GM12878 (cell line): ENCODE results near the gene SVIP. TPM values are rescaled to one million over a fixed set of nuclear protein-coding genes. Genes with fewer than 3 reads are reported as not detected.

Experiments used
- ATAC-seq: fragments of 200-7000 bp; cut with Tn5 transposase; 3 replicates; pipeline ENCODE4 v1.9.1; 2020; ENCODE audit warnings: mild to moderate bottlenecking, moderate library complexity
- BruUV-seq: library from RNA; stranded (reverse); fragments of 400-500 nt; replicated peaks from 2 replicates; lab custom pipeline; 2021; lab: Mats Ljungman, UMichigan
- CTCF ChIA-PET: fragments of 300-600 bp; sonication (Branson Sonifier 250); formaldehyde crosslinking; extraction: SDS; loops from one replicate; lab custom pipeline; 2021; ENCODE audit warnings: inconsistent platforms; lab: Yijun Ruan, JAX
- POLR2A ChIA-PET: fragments of 350-600 bp; formaldehyde crosslinking; extraction: SDS; loops from one replicate; lab custom pipeline; 2021; ENCODE audit warnings: inconsistent platforms; lab: Charles Lee
- RAD21 ChIA-PET: fragments of 300-600 bp; sonication (Branson Sonifier 250); formaldehyde crosslinking; loops from one replicate; lab custom pipeline; 2023; ENCODE audit warnings: antibody characterized with exemption; ENCODE audit not compliant: unreplicated experiment; lab: Charles Lee
- SMC1A ChIA-PET: fragments of 300-600 bp; sonication (Branson Sonifier 250); formaldehyde crosslinking; loops from one replicate; lab custom pipeline; 2023; ENCODE audit not compliant: unreplicated experiment, uncharacterized antibody; lab: Charles Lee
- DNase-seq: peaks from one replicate; pipeline ENCODE4 v3.0.0-alpha.2; 2011; ENCODE audit warnings: low read depth, low spot score
- FAIRE-seq: peaks from 3 replicates; lab custom pipeline; 2011; peaks lifted over from hg19 to GRCh38; lab: Jason Lieb, UNC
- H2AFZ ChIP-seq: 2 replicates; pipeline ENCODE4 v1.6.0; 2011; ENCODE audit warnings: low read depth, low read length, control low read depth; ENCODE audit not compliant: control insufficient read depth
- H3K27ac ChIP-seq: 2 replicates; pipeline ENCODE4 v1.5.1; 2011; ENCODE audit warnings: control low read depth; ENCODE audit not compliant: control insufficient read depth, insufficient read depth
- H3K27me3 ChIP-seq, 2 experiments: replicated peaks in 1 of 2; 2 replicates each; pipeline versions ENCODE4 v1.6.0 to v1.6.1; 2011; ENCODE audit warnings: low read length in 1 of 2; ENCODE audit not compliant: control insufficient read depth in 2 of 2, insufficient read depth in 2 of 2
- H3K36me3 ChIP-seq, 2 experiments: 2 replicates each; pipeline ENCODE4 v1.5.1; 2011; ENCODE audit warnings: low read length in 1 of 2; ENCODE audit not compliant: control insufficient read depth in 2 of 2, insufficient read depth in 2 of 2
- H3K4me1 ChIP-seq: 2 replicates; pipeline ENCODE4 v1.6.1; 2011; ENCODE audit warnings: mild to moderate bottlenecking, low read length, moderate library complexity, mixed read lengths; ENCODE audit not compliant: control insufficient read depth, insufficient read depth
- H3K4me2 ChIP-seq: 2 replicates; pipeline ENCODE4 v1.6.0; 2011; ENCODE audit warnings: control low read depth; ENCODE audit not compliant: control insufficient read depth, insufficient read depth
- H3K4me3 ChIP-seq: fragments of 200-600 bp; sonication (generic); 2 replicates; pipeline ENCODE4 v1.5.1; 2016
- H3K79me2 ChIP-seq: 2 replicates; pipeline ENCODE4 v1.6.0; 2011; ENCODE audit warnings: low read length; ENCODE audit not compliant: control insufficient read depth, insufficient read depth
- H3K9ac ChIP-seq: 2 replicates; pipeline ENCODE4 v1.8.0; 2011; ENCODE audit warnings: low read length, control low read depth, mixed read lengths; ENCODE audit not compliant: control insufficient read depth, insufficient read depth
- H3K9me3 ChIP-seq: replicated peaks from 3 replicates; pipeline ENCODE4 v1.5.1; 2011; ENCODE audit warnings: mild to moderate bottlenecking, low read length; ENCODE audit not compliant: control insufficient read depth, insufficient read depth
- H4K20me1 ChIP-seq: 2 replicates; pipeline ENCODE4 v1.6.0; 2011; ENCODE audit not compliant: control insufficient read depth, insufficient read depth
- BCL3 ChIP-seq: IDR thresholded peaks from 2 replicates; pipeline ENCODE4 v1.6.1; 2011; ENCODE audit warnings: borderline replicate concordance, low read depth, mild to moderate bottlenecking, moderate library complexity, low read length; ENCODE audit not compliant: insufficient read depth, poor library complexity, severe bottlenecking
- MYC ChIP-seq: IDR thresholded peaks from 2 replicates; pipeline ENCODE4 v1.6.1; 2011; ENCODE audit warnings: mild to moderate bottlenecking, low read length, moderate library complexity, inconsistent platforms; ENCODE audit not compliant: insufficient read depth, insufficient replicate concordance, insufficient read length, severe bottlenecking
- NR2C1 ChIP-seq: fragments of 450-650 bp; IDR thresholded peaks from 2 replicates; pipeline ENCODE4 v1.6.1; 2017; ENCODE audit warnings: antibody characterized with exemption, mild to moderate bottlenecking, moderate library complexity
- NR2C2 ChIP-seq: IDR thresholded peaks from 2 replicates; pipeline ENCODE4 v1.6.1; 2011; ENCODE audit warnings: borderline replicate concordance, low read depth; ENCODE audit not compliant: control insufficient read depth, insufficient read length
- REST ChIP-seq: IDR thresholded peaks from 2 replicates; pipeline ENCODE4 v1.6.1; 2012; ENCODE audit warnings: mild to moderate bottlenecking, low read depth, low read length
- RUNX3 ChIP-seq: IDR thresholded peaks from 2 replicates; pipeline ENCODE4 v1.6.1; 2012; ENCODE audit warnings: low read length, inconsistent platforms
- TBL1XR1 ChIP-seq: IDR thresholded peaks from 2 replicates; pipeline ENCODE4 v1.6.1; 2012; ENCODE audit warnings: low read depth, low read length, improper control_type of control experiment
- ZBTB40 ChIP-seq: fragments of 450-650 bp; IDR thresholded peaks from 2 replicates; pipeline ENCODE4 v1.6.1; 2016; ENCODE audit warnings: mild to moderate bottlenecking, moderate library complexity, borderline replicate concordance
- WGBS: methylation state at CpG from one replicate; pipeline ENCODE4 v1.1.6; 2016; ENCODE audit warnings: low lambda C conversion rate; ENCODE audit not compliant: insufficient replicate concordance, insufficient coverage; ENCODE audit errors: missing lambda C conversion rate; 5-methylcytosine and 5-hydroxymethylcytosine counted together
- in situ Hi-C: fragments of 300-500 bp; cut with MboI; formaldehyde crosslinking; loops from 9 replicates; pipeline ENCODE4 v1.14.3; 2018; ENCODE audit warnings: mixed read lengths
- intact Hi-C: fragments of 100-400 bp; cut with micrococcal nuclease; formaldehyde crosslinking; loops from one replicate; pipeline ENCODE4 v1.14.2; 2022; ENCODE audit not compliant: unreplicated experiment
- polyA plus RNA-seq, 11 experiments: library from polyadenylated mRNA; depleted of rRNA in 4 of 11; unstranded in 6 of 11; stranded (reverse) in 5 of 11; fragments of >200 nt; fragmentation: Nextera tagmentation in 4 of 11; fragmentation: Illumina TruSeq in 1 of 11; extraction: Ambion mirVana in 4 of 11; extraction: Trizol in 1 of 11; gene quantifications; 1 replicate in 1 of 11; 2 replicates in 10 of 11; pipeline versions ENCODE4 v1.2.1 to v1.2.3, GENCODE V29; 2011 to 2016; ENCODE audit warnings: inconsistent platforms in 2 of 11, missing spikeins in 2 of 11, low read depth in 1 of 11
- total RNA-seq, 4 experiments: library from RNA; depleted of rRNA in 3 of 4; stranded (reverse); fragments of >200 nt in 3 of 4; fragmentation: Illumina TruSeq in 1 of 4; extraction: Trizol in 1 of 4; gene quantifications; 2 replicates each; pipeline versions ENCODE4 v1.2.1 to v1.2.3, GENCODE V29; 2013 to 2021
- TF ChIP-seq, protein P1 (sequence below): IDR thresholded peaks from 2 replicates; pipeline ENCODE4 v1.6.1; 2011; ENCODE audit warnings: low read depth, low read length, improper control_type of control experiment, borderline replicate concordance

SVIP gene
- total and polyA plus RNA-seq, 10 of the 15 experiments (the other 5 are each of a cell fraction or from before 2014, with no cell fraction given): 17.8 to 78.0 (median 55.4) TPM

- in situ Hi-C loops (loop anchor here (10.0 kb wide), 1 partner anchor 112 kb away; no protein-coding TSS in a partner anchor), intact Hi-C loops (loop anchor here (2.0 to 10.0 kb wide), 3 partner anchors 56 to 592 kb away; partner anchors contain the start of gene ANO5)
- no peaks in the 10 kb centered on the region for H3K79me2 ChIP-seq
- H3K4me3 ChIP-seq: no peak overlapping the region
- H2AFZ ChIP-seq: peak overlapping the region; percentile 34
- 0 out of 3 replicates have a peak, but pooled peaks cover 1% of the 10 kb centered on the region for H3K9me3 ChIP-seq
- ChIA-PET RAD21 (interaction anchor here (0.6 to 5.5 kb wide), 20 partner anchors 10 to 542 kb away, joined by 3 to 103 read pairs (median 8); partner anchors contain the start of genes FANCF and SVIP), SMC1A (interaction anchor here (0.8 to 14.6 kb wide), 32 partner anchors 9 to 595 kb away, joined by 3 to 251 read pairs (median 6); partner anchors contain the start of genes GAS2 and SVIP), POLR2A (interaction anchor here (0.8 to 4.3 kb wide), 7 partner anchors 10 to 159 kb away, joined by 3 to 17 read pairs (median 4); partner anchors contain the start of gene SVIP), CTCF (interaction anchor here (1.0 to 6.7 kb wide), 28 partner anchors 10 to 591 kb away, joined by 3 to 135 read pairs (median 12); partner anchors contain the start of genes FANCF, GAS2, SLC17A6 and SVIP)
- H3K4me1 ChIP-seq: peaks cover 13% of the 10 kb centered on the region
- DNase-seq (peak; percentile 68), ATAC-seq (peak; percentile 82), FAIRE-seq (peak; percentile 97)
- WGBS: 1% methylated on average over 3 of the region's 3 CpGs
- peak overlapping the region; percentile 44; the same call in 1 of the 2 replicates for H3K4me2 ChIP-seq
- no peaks in the 10 kb centered on the region for H3K27me3 ChIP-seq
- no peak overlapping the region for H3K9ac ChIP-seq
- no TSS peak for BruUV-seq
- H3K36me3 ChIP-seq: no peaks in the 10 kb centered on the region
- H3K27ac ChIP-seq: peak overlapping the region; percentile 63
- no peaks in the 10 kb centered on the region for H4K20me1 ChIP-seq
- TF ChIP-seq, protein P1, sequence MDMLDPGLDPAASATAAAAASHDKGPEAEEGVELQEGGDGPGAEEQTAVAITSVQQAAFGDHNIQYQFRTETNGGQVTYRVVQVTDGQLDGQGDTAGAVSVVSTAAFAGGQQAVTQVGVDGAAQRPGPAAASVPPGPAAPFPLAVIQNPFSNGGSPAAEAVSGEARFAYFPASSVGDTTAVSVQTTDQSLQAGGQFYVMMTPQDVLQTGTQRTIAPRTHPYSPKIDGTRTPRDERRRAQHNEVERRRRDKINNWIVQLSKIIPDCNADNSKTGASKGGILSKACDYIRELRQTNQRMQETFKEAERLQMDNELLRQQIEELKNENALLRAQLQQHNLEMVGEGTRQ: no peak
- TF ChIP-seq NR2C1 (no peak), MYC (no peak), REST (no peak), NR2C2 (no peak), BCL3 (no peak), TBL1XR1 (no peak), RUNX3 (peak; percentile 92), ZBTB40 (no peak)
Observed at GRCh38 chr11:22786475-22786874, 43.1 kb downstream of the SVIP start.
